HepG2 (cell line): ENCODE data around the gene ATP2A2. TPM values are rescaled to one million over a fixed set of nuclear protein-coding genes. Genes with fewer than 3 reads are reported as not detected.

Experiments used
- ATAC-seq: fragments of 200-7000 bp; cut with Tn5 transposase; 3 replicates; pipeline ENCODE4 v1.9.1; 2020; ENCODE audit warnings: mild to moderate bottlenecking, moderate library complexity
- BruUV-seq: library from RNA; stranded (reverse); fragments of 400-500 nt; replicated peaks from 2 replicates; lab custom pipeline; 2021; lab: Mats Ljungman, UMichigan
- CTCF ChIA-PET: fragments of 300-600 bp; formaldehyde crosslinking; extraction: SDS; loops from one replicate; lab custom pipeline; 2021; ENCODE audit warnings: low total read pairs, inconsistent platforms, low intra/inter-chr PET ratio; lab: Yijun Ruan, JAX
- POLR2A ChIA-PET: fragments of 350-600 bp; sonication (Branson Sonifier 250); formaldehyde crosslinking; loops from one replicate; lab custom pipeline; 2020; ENCODE audit warnings: antibody characterized with exemption, inconsistent platforms; lab: Yijun Ruan, JAX
- DNase-seq: peaks from one replicate; pipeline ENCODE4 v3.0.0-alpha.2; 2015; ENCODE audit warnings: low spot score
- FAIRE-seq: peaks from 3 replicates; lab custom pipeline; 2011; peaks lifted over from hg19 to GRCh38; lab: Jason Lieb, UNC
- H2AFZ ChIP-seq: one replicate; pipeline ENCODE4 v1.6.1; 2011; ENCODE audit warnings: low read length, inconsistent platforms
- H3K27ac ChIP-seq: fragments of 300-600 bp; 3 replicates; pipeline ENCODE4 v1.8.0; 2011; ENCODE audit warnings: mixed run types, mild to moderate bottlenecking, mixed read lengths, low read length, inconsistent platforms; ENCODE audit not compliant: insufficient read depth; ENCODE audit errors: extremely low read length
- H3K27me3 ChIP-seq, 2 experiments: fragments of 200-600 bp in 1 of 2; 2 replicates in 1 of 2; 3 replicates in 1 of 2; pipeline versions ENCODE4 v1.6.0 to v1.8.0; 2011; ENCODE audit warnings: low read length in 2 of 2, mild to moderate bottlenecking in 2 of 2, moderate library complexity in 2 of 2, inconsistent platforms in 1 of 2; ENCODE audit not compliant: insufficient read depth in 2 of 2, control insufficient read depth in 1 of 2
- H3K36me3 ChIP-seq, 2 experiments: fragments of 200-600 bp in 1 of 2; replicated peaks in 1 of 2; 2 replicates in 1 of 2; 3 replicates in 1 of 2; pipeline versions ENCODE4 v1.5.1 to v1.8.0; 2011; ENCODE audit warnings: low read length in 2 of 2, inconsistent platforms in 1 of 2; ENCODE audit not compliant: insufficient read depth in 2 of 2, control insufficient read depth in 1 of 2
- H3K4me1 ChIP-seq: 2 replicates; pipeline ENCODE4 v1.5.1; 2012; ENCODE audit warnings: low read length, inconsistent platforms; ENCODE audit not compliant: insufficient read depth
- H3K4me2 ChIP-seq: 2 replicates; pipeline ENCODE4 v1.6.0; 2011; ENCODE audit warnings: low read depth, low read length, inconsistent platforms
- H3K4me3 ChIP-seq, 3 experiments: fragments of 200-600 bp in 1 of 3; sonication (generic), shearing (Covaris generic) in 1 of 3; replicated peaks in 1 of 3; 2 replicates each; pipeline ENCODE4 v1.5.1; 2011 to 2016; ENCODE audit warnings: low read length in 3 of 3, inconsistent platforms in 2 of 3, low read depth in 2 of 3, mild to moderate bottlenecking in 2 of 3, control low read depth in 1 of 3, mixed read lengths in 1 of 3; ENCODE audit not compliant: insufficient read depth in 1 of 3
- H3K79me2 ChIP-seq: one replicate; pipeline ENCODE4 v1.6.1; 2011; ENCODE audit warnings: low read length, inconsistent platforms; ENCODE audit not compliant: insufficient read depth
- H3K9ac ChIP-seq: 2 replicates; pipeline ENCODE4 v1.6.0; 2011; ENCODE audit warnings: mild to moderate bottlenecking, low read depth, low read length, inconsistent platforms; ENCODE audit not compliant: insufficient read depth
- H3K9me3 ChIP-seq: 2 replicates; pipeline ENCODE4 v1.5.1; 2012; ENCODE audit warnings: mild to moderate bottlenecking, low read length
- H4K20me1 ChIP-seq: 2 replicates; pipeline ENCODE4 v1.6.0; 2011; ENCODE audit warnings: inconsistent platforms, mild to moderate bottlenecking, low read length, moderate library complexity; ENCODE audit not compliant: insufficient read depth
- ARNTL ChIP-seq: sonication (generic); formaldehyde crosslinking; IDR thresholded peaks from 2 replicates; pipeline ENCODE4 v1.4.0; 2020; ENCODE audit warnings: mild to moderate bottlenecking, missing genetic modification reagents
- HNRNPH1 ChIP-seq: fragments of 200-400 bp; formaldehyde crosslinking; optimal IDR thresholded peaks from 2 replicates; pipeline ENCODE3; 2017; ENCODE audit warnings: mild to moderate bottlenecking, low read depth, low read length
- KDM5B ChIP-seq: sonication (generic); formaldehyde crosslinking; IDR thresholded peaks from 2 replicates; pipeline ENCODE4 v1.4.0; 2020; ENCODE audit warnings: missing genetic modification reagents, mild to moderate bottlenecking, borderline replicate concordance
- MATR3 ChIP-seq: sonication (generic); formaldehyde crosslinking; IDR thresholded peaks from 2 replicates; pipeline ENCODE4 v1.4.0; 2020; ENCODE audit warnings: missing genetic modification reagents
- NFKB2 ChIP-seq: sonication (generic); formaldehyde crosslinking; IDR thresholded peaks from 2 replicates; pipeline ENCODE4 v1.4.0; 2020; ENCODE audit warnings: missing genetic modification reagents, borderline replicate concordance
- ZFP36 ChIP-seq: fragments of 150-350 bp; IDR thresholded peaks from 2 replicates; pipeline ENCODE4 v1.6.1; 2018; ENCODE audit warnings: borderline replicate concordance, low read length, low read depth; ENCODE audit not compliant: partially characterized antibody
- ZNF367 ChIP-seq: sonication (generic); formaldehyde crosslinking; IDR thresholded peaks from 2 replicates; pipeline ENCODE4 v1.4.0; 2020; ENCODE audit warnings: missing genetic modification reagents, borderline replicate concordance
- ZNF598 ChIP-seq: sonication (generic); formaldehyde crosslinking; IDR thresholded peaks from 2 replicates; pipeline ENCODE4 v1.5.1; 2020; ENCODE audit warnings: mild to moderate bottlenecking, missing genetic modification reagents, borderline replicate concordance
- ZNF790 ChIP-seq: sonication (generic); formaldehyde crosslinking; IDR thresholded peaks from 2 replicates; pipeline ENCODE4 v1.8.0; 2022; ENCODE audit warnings: missing genetic modification reagents, mild to moderate bottlenecking, borderline replicate concordance
- WGBS: methylation state at CpG from one replicate; pipeline ENCODE4 v1.1.6; 2017; ENCODE audit warnings: low lambda C conversion rate; 5-methylcytosine and 5-hydroxymethylcytosine counted together
- in situ Hi-C: cut with HindIII; loops from 2 replicates; pipeline ENCODE4 v1.10.0; 2017; ENCODE audit warnings: low pct_unique_long_range_greater_than_20kb; ENCODE audit not compliant: extremely low pct_ligation_motif_present
- intact Hi-C: fragments of 100-400 bp; cut with micrococcal nuclease; formaldehyde crosslinking; loops from one replicate; pipeline ENCODE4 v1.10.0; 2022; ENCODE audit not compliant: unreplicated experiment
- polyA plus RNA-seq, 8 experiments: library from polyadenylated mRNA; depleted of rRNA in 3 of 8; stranded (reverse) in 7 of 8; unstranded in 1 of 8; fragments of >200 nt; fragmentation: Illumina TruSeq in 4 of 8; extraction: Trizol in 4 of 8; gene quantifications; 2 replicates each; pipeline versions ENCODE4 v1.2.1 to v1.2.3, GENCODE V29; 2011 to 2016; ENCODE audit warnings: low read depth in 4 of 8, missing spikeins in 1 of 8, mixed read lengths in 1 of 8; ENCODE audit not compliant: insufficient read depth in 1 of 8
- total RNA-seq, 5 experiments: library from RNA; depleted of rRNA; stranded (reverse); fragments of >200 nt; fragmentation: Illumina TruSeq; extraction: Trizol; gene quantifications; 2 replicates each; pipeline ENCODE4 v1.2.3, GENCODE V29; 2016; ENCODE audit warnings: low read depth in 1 of 5
- TF ChIP-seq, protein P1 (sequence below): sonication (generic); formaldehyde crosslinking; IDR thresholded peaks from 2 replicates; pipeline ENCODE4 v1.4.0; 2020; ENCODE audit warnings: missing genetic modification reagents, mild to moderate bottlenecking, borderline replicate concordance

Gene ATP2A2
- total and polyA plus RNA-seq, 2 of the 13 experiments (the other 11 are each of a cell fraction or from before 2014, with no cell fraction given): 35.4 to 85.5 TPM

DNA sequence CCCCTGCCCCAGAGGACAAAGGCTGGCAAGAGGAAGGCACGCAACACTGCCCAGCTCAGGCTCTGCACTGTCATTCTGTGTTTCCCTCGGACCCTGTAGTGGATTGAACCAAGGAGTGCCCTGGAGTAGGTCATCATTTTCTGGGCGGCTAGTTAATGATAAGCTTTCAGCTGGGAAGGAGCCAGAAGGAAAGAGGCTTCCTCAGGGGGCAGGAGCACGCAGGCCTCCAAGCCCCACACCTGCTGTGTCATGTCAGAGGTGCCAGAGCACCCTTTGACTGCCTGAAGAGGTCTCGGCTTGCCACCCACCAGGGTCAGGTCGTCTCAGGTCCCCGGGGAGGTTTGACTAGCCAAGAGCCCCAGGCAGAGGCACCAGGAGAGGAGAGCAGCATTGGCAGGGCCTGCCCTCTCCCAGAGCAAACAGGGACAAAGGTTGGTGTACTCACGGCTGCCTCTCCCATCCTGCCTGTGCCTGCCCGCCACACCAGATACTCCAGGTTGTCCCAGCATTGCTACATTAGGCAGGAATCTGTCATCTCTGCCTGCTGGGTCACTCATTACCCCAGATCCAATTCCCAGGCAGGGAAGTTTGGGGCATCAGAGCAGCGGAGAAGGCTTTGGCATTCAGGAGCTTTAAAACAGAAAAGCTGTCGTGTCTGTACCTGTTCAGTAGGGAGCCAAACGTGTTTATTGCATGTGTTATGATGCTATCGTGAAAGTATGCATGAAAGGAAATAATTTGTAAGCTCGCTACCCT is 33.5 kb upstream of the ATP2A2 start (continued):
- TF ChIP-seq NFKB2: peak; percentile 31; the same call in 1 of the 2 replicates
- TF ChIP-seq ZNF367 (CRISPR knock-in tag): no peak
- TF ChIP-seq ZNF790 (CRISPR knock-in tag): no peak
- no peak for TF ChIP-seq MATR3 (CRISPR knock-in tag)
- no peak for TF ChIP-seq ZFP36
- no peak for TF ChIP-seq HNRNPH1
- peak; percentile 68; the same call in 1 of the 2 replicates for TF ChIP-seq ZNF598 (CRISPR knock-in tag)

DNA sequence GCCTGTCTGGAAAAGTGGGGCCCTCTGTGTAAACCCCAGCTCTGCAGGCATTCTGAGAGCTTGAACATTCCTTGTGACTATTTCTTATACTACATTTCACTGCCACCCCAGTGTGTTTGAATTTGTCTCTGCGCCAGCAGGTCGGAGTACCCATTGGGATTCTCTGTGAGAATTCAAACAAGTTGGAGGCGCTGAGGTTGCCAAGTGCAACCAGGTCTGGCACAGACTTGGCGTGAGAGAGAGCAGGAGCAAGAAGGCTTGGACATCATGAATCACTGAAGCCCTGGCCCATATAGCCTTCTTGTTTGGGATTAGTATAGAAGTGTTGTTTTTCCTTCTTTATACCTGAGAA is 33.0 kb upstream of the ATP2A2 start:
- in situ Hi-C loops (no loop called here), intact Hi-C loops (no loop called here)
- DNase-seq (no peak), FAIRE-seq (no peak), ATAC-seq (no peak)
- 14% methylated on average over 4 of the region's 4 CpGs for WGBS
- no peaks in the 10 kb centered on the region for H4K20me1 ChIP-seq
- H3K27ac ChIP-seq: peak overlapping the region; percentile 96
- no peaks in the 10 kb centered on the region for H3K36me3 ChIP-seq
- CTCF ChIA-PET: no interaction called here
- POLR2A ChIA-PET: interaction anchor here (0.8 to 5.4 kb wide), 19 partner anchors 9 to 210 kb away, joined by 3 to 77 read pairs (median 5); partner anchors contain the start of genes ARPC3, ATP2A2 and IFT81
- peak overlapping the region; percentile 92 for H3K4me2 ChIP-seq
- TF ChIP-seq, protein P1, sequence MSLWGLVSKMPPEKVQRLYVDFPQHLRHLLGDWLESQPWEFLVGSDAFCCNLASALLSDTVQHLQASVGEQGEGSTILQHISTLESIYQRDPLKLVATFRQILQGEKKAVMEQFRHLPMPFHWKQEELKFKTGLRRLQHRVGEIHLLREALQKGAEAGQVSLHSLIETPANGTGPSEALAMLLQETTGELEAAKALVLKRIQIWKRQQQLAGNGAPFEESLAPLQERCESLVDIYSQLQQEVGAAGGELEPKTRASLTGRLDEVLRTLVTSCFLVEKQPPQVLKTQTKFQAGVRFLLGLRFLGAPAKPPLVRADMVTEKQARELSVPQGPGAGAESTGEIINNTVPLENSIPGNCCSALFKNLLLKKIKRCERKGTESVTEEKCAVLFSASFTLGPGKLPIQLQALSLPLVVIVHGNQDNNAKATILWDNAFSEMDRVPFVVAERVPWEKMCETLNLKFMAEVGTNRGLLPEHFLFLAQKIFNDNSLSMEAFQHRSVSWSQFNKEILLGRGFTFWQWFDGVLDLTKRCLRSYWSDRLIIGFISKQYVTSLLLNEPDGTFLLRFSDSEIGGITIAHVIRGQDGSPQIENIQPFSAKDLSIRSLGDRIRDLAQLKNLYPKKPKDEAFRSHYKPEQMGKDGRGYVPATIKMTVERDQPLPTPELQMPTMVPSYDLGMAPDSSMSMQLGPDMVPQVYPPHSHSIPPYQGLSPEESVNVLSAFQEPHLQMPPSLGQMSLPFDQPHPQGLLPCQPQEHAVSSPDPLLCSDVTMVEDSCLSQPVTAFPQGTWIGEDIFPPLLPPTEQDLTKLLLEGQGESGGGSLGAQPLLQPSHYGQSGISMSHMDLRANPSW (CRISPR knock-in tag): 0 out of 2 replicates have a peak, but pooled peaks have one; percentile 53
- TF ChIP-seq KDM5B (CRISPR knock-in tag) (0 out of 2 replicates have a peak, but pooled peaks have one; percentile 2), ARNTL (no peak)
- H3K79me2 ChIP-seq: no peaks in the 10 kb centered on the region
- H2AFZ ChIP-seq: no peak overlapping the region
- no peaks in the 10 kb centered on the region for H3K9me3 ChIP-seq
- H3K4me1 ChIP-seq: peaks cover 71% of the 10 kb centered on the region
- H3K27me3 ChIP-seq: no peaks in the 10 kb centered on the region
- peak overlapping the region; percentile 49 to 71 (median 52) for H3K4me3 ChIP-seq
- H3K9ac ChIP-seq: peak overlapping the region; percentile 71
- BruUV-seq: TSS peak; percentile 80
